ENCODE results near the gene SEM1. TPM values are rescaled to one million over a fixed set of nuclear protein-coding genes. Genes with fewer than 3 reads are reported as not detected.
"Not testable (repeated sequence)": the region's sequence is repeated elsewhere in the genome, so short reads cannot be mapped to it uniquely, and the experiment has no call there.

SEM1 gene
- total RNA-seq (10 to 100 TPM; 17.4 to 18.2 TPM), total RNA-seq (19.0 to 84.4 (median 29.7) reads per million in 172 experiments)
- 122 TPM for polyA plus RNA-seq (2013, experiment 1 of 2)
- polyA plus RNA-seq (2013, experiment 2 of 2), result 111 TPM

DNA sequence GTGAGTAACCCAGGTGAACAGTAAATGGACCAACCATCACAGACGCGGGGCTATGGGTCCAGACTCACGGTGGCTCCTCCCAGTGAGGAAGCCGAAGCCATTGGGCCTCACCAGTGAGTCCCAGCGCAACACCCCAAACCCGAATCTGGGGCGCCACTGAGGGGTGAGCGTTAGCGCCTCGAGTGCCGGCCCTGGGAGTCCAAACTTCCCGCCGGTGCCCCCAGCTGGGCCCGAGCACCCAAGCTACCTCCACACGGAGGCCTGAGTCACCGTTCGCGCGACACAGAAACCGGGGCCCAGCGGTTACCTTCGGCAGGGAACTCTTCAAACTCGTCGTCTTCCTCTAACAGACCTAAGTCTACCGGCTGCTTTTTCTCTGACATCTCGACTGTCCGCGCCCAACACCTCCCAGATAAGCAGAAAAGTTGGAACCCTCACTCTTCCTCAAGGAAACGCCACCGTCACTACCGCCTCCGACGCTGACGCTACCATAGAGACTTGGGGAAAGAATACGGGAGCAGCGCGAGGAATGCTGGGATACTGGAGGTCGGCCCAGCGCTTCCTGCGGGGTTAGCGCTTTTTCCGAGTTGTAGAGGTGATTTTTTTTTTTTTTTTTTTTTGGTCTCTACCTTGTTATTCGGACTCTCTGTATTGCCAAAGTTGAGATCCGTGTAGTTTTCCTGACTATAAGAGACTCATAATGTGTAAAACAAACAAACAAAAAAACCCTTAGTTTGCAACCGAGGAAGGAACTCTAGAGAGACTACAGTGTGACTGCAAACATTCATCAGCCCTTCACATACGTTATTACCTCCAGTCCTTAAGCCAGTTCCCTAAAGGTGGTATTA lies at the start of gene SEM1:
Gene SEM1, minus strand, starts transcription at position 466 of the 848 bp plus-strand sequence. Its CDS starts 83 bp downstream, at position 383.
- H3K27me3 Mint-ChIP-seq, result peaks cover 8% of the 10 kb centered on the region
- TF ChIP-seq, protein P1, sequence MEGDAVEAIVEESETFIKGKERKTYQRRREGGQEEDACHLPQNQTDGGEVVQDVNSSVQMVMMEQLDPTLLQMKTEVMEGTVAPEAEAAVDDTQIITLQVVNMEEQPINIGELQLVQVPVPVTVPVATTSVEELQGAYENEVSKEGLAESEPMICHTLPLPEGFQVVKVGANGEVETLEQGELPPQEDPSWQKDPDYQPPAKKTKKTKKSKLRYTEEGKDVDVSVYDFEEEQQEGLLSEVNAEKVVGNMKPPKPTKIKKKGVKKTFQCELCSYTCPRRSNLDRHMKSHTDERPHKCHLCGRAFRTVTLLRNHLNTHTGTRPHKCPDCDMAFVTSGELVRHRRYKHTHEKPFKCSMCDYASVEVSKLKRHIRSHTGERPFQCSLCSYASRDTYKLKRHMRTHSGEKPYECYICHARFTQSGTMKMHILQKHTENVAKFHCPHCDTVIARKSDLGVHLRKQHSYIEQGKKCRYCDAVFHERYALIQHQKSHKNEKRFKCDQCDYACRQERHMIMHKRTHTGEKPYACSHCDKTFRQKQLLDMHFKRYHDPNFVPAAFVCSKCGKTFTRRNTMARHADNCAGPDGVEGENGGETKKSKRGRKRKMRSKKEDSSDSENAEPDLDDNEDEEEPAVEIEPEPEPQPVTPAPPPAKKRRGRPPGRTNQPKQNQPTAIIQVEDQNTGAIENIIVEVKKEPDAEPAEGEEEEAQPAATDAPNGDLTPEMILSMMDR (IDR thresholded peaks at IDR 0.05), result no peak
- ATAC-seq (ENCODE audit: poor library complexity), result peak; percentile 75
- peak within 1 kb of the TSS; percentile 97 for H3K4me3 ChIP-seq (ENCODE audit: low read length)
- peaks cover 49% of the 10 kb centered on the region for H3K4me1 Mint-ChIP-seq (ENCODE audit: low read depth)
- no peaks in the 10 kb centered on the region for H3K27me3 ChIP-seq (ENCODE audit: control insufficient read depth in 1 of 2, insufficient read depth in 2 of 2, low read length in 2 of 2)
- ChIA-PET POLR2A (no interaction called here), CTCF (no interaction called here)
- H3K27ac ChIP-seq (ENCODE audit: low read depth in 1 of 2, low read length in 2 of 2), result peak within 1 kb of the TSS in 1 of 2 donors; percentile 88
- H3K27ac Mint-ChIP-seq, result peak within 1 kb of the TSS; percentile 91
- peaks cover 5 to 6% of the 10 kb centered on the region in 2 experiments for H3K9me3 ChIP-seq (ENCODE audit: control insufficient read depth in 1 of 2, insufficient read depth in 1 of 2, low read length in 2 of 2)
- peak within 1 kb of the TSS; percentile 97 for H3K4me3 Mint-ChIP-seq
- H3K36me3 Mint-ChIP-seq (ENCODE audit: low read depth), result peaks cover 44% of the 10 kb centered on the region
- peaks cover 9% of the 10 kb centered on the region for H3K4me1 ChIP-seq (ENCODE audit: insufficient read depth, low read length)
- peak; percentile 36 to 82 (median 54) for DNase-seq
- intact Hi-C loops (cut with DNase I, micrococcal nuclease), result loop anchor here in 1 of 2 experiments (10.0 kb wide), 2 partner anchors 385 to 405 kb away; partner anchors contain the start of genes SDHAF3 and SLC25A13
- H3K9me3 Mint-ChIP-seq, result peaks cover 5% of the 10 kb centered on the region
- peaks cover 8% of the 10 kb centered on the region for H3K36me3 ChIP-seq (ENCODE audit: insufficient read depth, low read length)

DNA sequence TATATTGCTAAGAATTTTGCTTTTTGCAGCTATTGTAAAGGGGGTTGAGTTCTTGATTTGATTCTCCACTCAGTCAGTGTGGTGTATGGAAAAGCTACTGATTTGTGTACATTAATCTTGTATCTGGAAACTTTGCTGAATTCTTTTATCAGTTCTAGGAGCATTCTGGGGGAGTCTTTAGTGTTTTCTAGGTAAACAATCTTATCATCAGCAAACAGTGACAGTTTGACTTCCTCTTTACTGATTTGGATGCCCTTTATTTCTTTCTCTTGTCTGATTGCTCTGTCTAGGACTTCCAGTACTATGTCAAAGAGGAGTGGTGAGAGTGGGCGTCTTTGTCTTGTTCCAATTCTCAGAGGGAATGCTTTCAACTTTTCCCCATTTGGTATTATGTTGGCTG lies 48.2 kb upstream of the SEM1 start:
- H3K36me3 ChIP-seq (ENCODE audit: insufficient read depth, low read length); ATAC-seq (ENCODE audit: poor library complexity); H3K4me1 ChIP-seq (ENCODE audit: insufficient read depth, low read length); H3K4me3 ChIP-seq (ENCODE audit: low read length); H3K27ac ChIP-seq (ENCODE audit: low read depth in 1 of 2, low read length in 2 of 2); H3K27ac Mint-ChIP-seq; H3K27me3 ChIP-seq (ENCODE audit: control insufficient read depth in 1 of 2, insufficient read depth in 2 of 2, low read length in 2 of 2); H3K4me1 Mint-ChIP-seq (ENCODE audit: low read depth); H3K9me3 Mint-ChIP-seq; H3K9me3 ChIP-seq (ENCODE audit: control insufficient read depth in 1 of 2, insufficient read depth in 1 of 2, low read length in 2 of 2); intact Hi-C loops (cut with DNase I, micrococcal nuclease); DNase-seq; H3K4me3 Mint-ChIP-seq; POLR2A ChIA-PET; H3K36me3 Mint-ChIP-seq (ENCODE audit: low read depth): not testable (repeated sequence)
- CTCF ChIA-PET, result interaction anchor here (0.5 kb wide), 1 partner anchor 234 kb away, joined by 3 read pairs; no protein-coding TSS in a partner anchor
- H3K27me3 Mint-ChIP-seq, result peaks cover 24% of the 10 kb centered on the region

DNA sequence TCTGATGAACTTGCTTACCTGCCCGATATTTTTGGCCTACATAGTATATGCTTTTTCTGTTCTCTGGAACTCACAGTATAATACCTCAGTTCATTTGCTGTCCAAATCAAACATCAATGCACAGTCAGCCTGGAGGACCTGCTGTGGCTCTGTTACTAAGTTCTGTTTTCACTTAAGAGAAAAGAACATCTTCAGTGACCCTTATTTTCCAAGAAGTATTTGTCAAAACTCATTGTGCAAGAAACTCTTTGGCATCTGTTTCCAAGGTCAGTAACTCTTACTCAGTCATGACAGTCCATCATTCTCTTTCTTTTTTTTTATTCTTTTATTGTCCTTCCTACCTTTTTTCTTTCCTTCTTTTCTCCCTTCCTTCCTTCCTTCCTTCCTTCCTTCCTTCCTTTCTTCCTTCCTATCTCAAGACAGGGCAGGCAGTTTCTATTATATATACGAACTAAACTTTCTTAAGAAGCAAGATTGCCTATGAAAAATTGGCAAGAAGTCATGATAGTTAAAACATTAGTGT lies 37.8 kb upstream of the SEM1 start:
- no peak overlapping the region for H3K4me3 ChIP-seq (ENCODE audit: low read length)
- Mint-ChIP-seq H3K36me3 (ENCODE audit: low read depth) (no peaks in the 10 kb centered on the region), H3K27me3 (peaks cover 18% of the 10 kb centered on the region), H3K9me3 (peaks cover 3% of the 10 kb centered on the region), H3K27ac (no peak overlapping the region), H3K4me3 (no peak overlapping the region), H3K4me1 (ENCODE audit: low read depth) (no peaks in the 10 kb centered on the region)
- no peak overlapping the region for H3K27ac ChIP-seq (ENCODE audit: low read depth in 1 of 2, low read length in 2 of 2)
- H3K36me3 ChIP-seq (ENCODE audit: insufficient read depth, low read length), result no peaks in the 10 kb centered on the region
- TF ChIP-seq, protein P1 (IDR thresholded peaks at IDR 0.05), result no peak
- ATAC-seq (ENCODE audit: poor library complexity) (no peak), DNase-seq (no peak)
- ChIA-PET POLR2A (no interaction called here), CTCF (no interaction called here)
- H3K27me3 ChIP-seq (ENCODE audit: control insufficient read depth in 1 of 2, insufficient read depth in 2 of 2, low read length in 2 of 2), result no peaks in the 10 kb centered on the region
- no peaks in the 10 kb centered on the region for H3K4me1 ChIP-seq (ENCODE audit: insufficient read depth, low read length)
- peaks cover 0 to 6% of the 10 kb centered on the region in 2 experiments for H3K9me3 ChIP-seq (ENCODE audit: control insufficient read depth in 1 of 2, insufficient read depth in 1 of 2, low read length in 2 of 2)
- intact Hi-C loops (cut with DNase I, micrococcal nuclease), result no loop called here

All from CD4-positive, alpha-beta T cell (primary cell).